ENCODE measurements around the gene NOMO2.
"Not testable (repeated sequence)": the region's sequence is repeated elsewhere in the genome, so short reads cannot be mapped to it uniquely, and the experiment has no call there.

- not testable (repeated sequence) for TF ChIP-seq CTCF, POLR2A (IDR thresholded peaks at IDR 0.05)
Measured at GRCh38 chr16:18394363-18394762, 167.5 kb downstream of the NOMO2 start.
